Heart left ventricle (tissue), 13 donors: ENCODE data around the gene TALDO1.

Source experiments
- POLR2A ChIP-seq, 2 donors: fragments of 450-650 bp; IDR thresholded peaks; one replicate each; pipeline ENCODE4 v1.6.1; 2017; ENCODE audit warnings: antibody characterized with exemption in 2 of 2, mild to moderate bottlenecking in 2 of 2, moderate library complexity in 2 of 2
- TF ChIP-seq, protein P1 (sequence below), 12 donors: fragments of 200-600 bp; sonication (generic) in 4 of 12; IDR thresholded peaks; one replicate each; pipeline versions ENCODE4 v1.5.0 to v1.8.0; 2018 to 2022; ENCODE audit warnings: antibody characterized with exemption in 12 of 12, mild to moderate bottlenecking in 5 of 12
- donor health status: ischemic (EF 13 %, LVEDD 7.1; RV severe dilation, severe dysfunction).
- donor health status: DM: no; HTN: yes; CAD: no.
- donor health status: DM: no; HTN: no; CAD: no.
- donor health status: ischemic (EF 25% LVEDD 6.9; RV normal size, moderate dysfunction).
- donor health status: ischemic (EF 25% LVEDD 5.7; RV mildly dilated, moderate dysfunction).
- donor health status: ischemic (EF 35%, LVEDD 5.7; RV mildly dilated, moderate dysfunction).
- donor health status: nonischemic (EF 11% LVEDD 7.7; RV severe dilation, severe dysfunction).
- donor health status: DM: yes; HTN: yes; CAD: no.
- donor health status: PGD.
- donor health status: ischemic (EF 29% LVEDD 5.4; RV normal size, mild dysfunction).
- donor health status: nonischemic (EF 23%, LVEDD 6.1; RV moderate dilation, normal function).

DNA sequence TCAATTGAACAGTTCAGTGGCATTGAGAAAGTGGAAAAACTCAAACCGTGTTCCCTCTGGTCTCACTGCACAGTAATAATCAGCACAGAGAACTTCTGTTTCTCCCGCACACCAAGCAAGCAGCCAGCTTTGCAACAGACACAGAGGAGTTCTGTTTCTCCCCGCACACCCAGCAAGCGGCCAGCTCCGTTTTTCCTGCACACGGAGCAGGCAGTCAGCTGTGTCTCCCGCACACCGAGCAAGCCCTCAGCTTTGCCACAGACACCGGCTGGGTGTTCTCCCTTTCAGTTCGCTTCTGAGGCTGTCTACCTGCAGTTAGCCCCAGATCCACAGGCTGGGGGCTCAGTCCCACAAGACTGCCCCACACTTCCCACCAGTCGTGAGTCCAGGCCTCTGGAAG lies 9.9 kb upstream of the TALDO1 start:
- TF ChIP-seq, protein P1, sequence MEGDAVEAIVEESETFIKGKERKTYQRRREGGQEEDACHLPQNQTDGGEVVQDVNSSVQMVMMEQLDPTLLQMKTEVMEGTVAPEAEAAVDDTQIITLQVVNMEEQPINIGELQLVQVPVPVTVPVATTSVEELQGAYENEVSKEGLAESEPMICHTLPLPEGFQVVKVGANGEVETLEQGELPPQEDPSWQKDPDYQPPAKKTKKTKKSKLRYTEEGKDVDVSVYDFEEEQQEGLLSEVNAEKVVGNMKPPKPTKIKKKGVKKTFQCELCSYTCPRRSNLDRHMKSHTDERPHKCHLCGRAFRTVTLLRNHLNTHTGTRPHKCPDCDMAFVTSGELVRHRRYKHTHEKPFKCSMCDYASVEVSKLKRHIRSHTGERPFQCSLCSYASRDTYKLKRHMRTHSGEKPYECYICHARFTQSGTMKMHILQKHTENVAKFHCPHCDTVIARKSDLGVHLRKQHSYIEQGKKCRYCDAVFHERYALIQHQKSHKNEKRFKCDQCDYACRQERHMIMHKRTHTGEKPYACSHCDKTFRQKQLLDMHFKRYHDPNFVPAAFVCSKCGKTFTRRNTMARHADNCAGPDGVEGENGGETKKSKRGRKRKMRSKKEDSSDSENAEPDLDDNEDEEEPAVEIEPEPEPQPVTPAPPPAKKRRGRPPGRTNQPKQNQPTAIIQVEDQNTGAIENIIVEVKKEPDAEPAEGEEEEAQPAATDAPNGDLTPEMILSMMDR (IDR thresholded peaks at IDR 0.05), result no peak
- TF ChIP-seq POLR2A (IDR thresholded peaks at IDR 0.05), result no peak
